HG02763 (cell line): ENCODE results near the gene RPRD1B.

Experiments
- ATAC-seq: cut with Tn5 transposase; IDR thresholded peaks from one replicate; pipeline ENCODE4 v1.9.1; 2021; ENCODE audit warnings: mild to moderate bottlenecking, moderate library complexity; ENCODE audit not compliant: unreplicated experiment

The RPRD1B gene

DNA sequence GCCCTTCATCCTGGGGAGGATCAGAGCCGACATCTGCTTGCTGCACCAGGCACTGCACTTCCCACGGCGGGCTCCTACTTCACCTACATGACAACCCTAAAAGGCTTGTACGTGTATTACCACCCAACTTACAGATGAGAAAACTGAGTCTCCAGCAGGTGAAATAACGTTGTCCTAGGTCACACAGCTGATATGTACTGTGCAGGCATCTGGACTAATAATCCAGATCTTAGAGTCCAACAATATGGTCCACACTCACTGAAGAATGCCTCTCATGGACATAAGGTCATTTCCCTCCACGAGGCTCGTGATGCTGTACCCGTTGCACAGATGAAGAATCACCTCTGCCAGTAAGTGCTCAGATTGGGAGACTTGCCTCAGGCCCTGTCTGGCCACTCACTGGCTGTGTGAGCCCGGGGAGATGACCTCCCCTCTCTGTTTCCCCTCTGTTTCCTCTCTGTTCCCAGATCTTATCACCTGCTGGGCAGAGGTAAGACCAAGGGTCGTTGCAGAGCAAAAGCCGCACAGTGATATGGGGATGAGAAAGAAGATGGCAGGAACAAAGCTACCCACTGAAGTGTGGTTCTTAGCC lies 99.5 kb downstream of the RPRD1B start:
- ATAC-seq = no peak

DNA sequence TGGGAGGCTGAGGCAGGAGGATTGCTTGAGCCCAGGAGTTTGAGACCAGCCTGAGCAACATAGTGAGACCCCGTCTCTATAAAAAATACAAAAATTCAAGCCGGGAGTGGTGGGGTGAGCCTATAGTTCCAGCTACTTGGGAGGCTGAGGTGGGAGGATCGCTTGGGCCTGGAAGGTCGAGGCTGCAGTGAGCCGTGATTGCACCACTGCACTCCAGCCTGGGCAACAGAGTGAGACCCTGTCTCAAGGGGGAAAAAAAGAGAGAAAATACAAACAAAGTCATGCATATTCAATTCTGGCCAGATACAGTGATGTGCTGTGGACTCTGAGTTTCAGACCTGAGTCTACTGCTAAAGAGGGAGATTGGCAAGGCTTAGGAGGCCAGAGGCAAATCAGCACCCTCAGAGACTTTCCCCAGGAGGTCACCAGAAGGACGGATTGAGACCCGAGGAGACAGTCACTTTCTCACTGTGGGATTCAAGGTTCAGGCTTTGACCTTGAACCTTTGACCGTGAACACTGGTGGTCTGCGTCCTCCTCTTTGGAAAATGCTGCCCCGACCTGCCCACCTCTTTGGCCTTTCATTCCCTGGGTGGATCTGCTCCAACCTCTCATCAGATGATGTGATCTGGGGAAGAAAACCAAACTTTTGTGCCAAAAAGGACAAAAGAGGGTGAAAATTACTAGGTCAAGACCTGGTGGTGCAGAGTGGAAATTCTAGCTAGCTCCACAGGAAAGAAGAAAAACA lies 100.3 kb downstream of the RPRD1B start:
- no peak for ATAC-seq

DNA sequence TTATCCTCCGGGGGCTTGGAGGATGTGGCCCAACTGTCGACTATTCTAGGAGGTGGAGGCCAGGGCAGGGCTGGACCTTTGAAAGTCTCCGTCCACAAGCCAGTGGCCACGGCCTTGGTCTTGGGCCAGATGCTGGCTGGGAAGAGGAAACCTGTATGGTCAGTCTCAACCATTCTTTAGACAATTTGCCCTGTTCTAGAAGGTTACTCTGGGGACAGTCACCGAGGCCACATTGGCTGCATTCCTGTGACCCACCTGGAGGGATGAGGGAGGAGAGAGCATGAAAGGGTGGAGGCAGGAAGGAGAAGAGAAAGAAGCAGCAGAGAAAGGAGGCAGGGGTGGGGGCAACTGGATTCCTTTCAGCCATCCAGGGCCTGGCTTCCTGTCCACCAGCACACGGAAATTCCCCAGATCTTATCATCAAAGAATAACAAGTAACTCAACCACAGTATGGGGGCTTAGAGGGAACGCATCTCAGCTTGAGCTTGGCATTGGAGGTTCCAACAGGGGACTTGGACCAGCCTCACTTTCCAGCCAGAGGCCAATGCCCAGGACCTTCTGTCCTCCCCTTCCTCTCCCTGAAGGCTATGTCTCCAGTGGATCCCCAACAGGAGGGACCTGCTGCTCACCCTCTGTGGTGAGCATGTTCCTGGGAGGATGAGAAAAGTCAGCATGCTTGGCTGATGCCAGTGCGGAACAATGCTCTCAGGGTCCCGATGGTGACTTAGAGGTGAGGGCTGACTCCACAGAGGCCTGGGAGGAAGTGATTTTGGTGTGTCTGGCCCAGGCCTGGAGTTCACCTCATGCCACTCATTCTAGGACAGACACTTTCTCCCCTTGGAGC lies 101.1 kb downstream of the RPRD1B start:
- no peak for ATAC-seq

DNA sequence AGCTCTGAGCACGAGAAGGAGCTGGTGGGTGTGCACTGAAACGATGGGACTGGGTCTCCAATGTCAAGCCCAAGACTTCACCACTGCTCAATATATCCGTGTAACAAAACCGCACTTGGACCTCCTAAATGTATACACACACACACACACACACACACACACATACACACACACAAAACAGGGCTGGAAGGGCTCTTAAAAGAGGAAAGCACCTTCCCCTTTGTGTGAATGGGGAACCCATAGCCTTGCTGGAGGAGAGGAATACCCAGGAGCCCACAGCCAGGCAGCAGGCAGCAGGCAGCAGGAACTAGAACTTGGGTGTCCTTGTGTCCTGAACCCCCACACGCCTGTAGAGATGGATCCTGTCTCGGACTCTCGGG lies 101.7 kb downstream of the RPRD1B start:
- ATAC-seq = no peak

DNA sequence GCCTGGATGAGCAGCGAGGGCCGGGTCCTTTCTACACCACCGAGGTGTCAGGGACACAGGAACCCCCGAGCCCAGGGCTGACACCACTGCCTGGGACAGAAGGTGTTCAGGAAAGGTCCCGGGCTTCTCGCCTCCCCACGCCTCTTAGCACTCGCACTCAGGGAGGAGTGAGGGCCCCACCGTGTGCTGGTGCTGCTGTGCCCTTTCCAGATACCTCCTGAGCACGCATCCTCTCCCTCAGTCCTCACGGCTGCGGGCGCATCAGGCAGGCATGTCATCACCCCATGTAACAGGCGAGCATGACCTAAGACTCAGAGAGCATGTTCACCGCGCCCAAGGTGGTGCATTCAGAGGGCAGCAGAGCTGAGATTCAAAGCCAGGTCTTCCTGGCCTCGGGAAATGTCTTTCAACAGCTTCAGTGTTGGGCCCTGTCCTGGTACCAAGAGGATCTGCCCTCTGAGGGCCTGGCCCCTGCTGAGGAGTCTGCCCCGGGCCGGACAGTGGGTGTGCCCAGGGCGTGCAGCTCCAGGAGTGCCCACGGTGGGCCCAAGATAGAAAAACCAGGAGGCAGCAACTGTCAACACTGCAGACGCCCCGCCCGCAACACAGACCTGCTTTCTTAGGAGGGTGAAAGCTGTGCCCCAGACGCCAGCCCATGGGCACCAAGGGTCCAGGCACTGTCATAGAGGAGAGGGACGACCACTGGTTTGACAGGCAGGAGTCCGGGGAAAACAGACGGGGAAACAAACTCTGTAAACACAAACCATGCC lies 102.3 kb downstream of the RPRD1B start:
- no peak for ATAC-seq

DNA sequence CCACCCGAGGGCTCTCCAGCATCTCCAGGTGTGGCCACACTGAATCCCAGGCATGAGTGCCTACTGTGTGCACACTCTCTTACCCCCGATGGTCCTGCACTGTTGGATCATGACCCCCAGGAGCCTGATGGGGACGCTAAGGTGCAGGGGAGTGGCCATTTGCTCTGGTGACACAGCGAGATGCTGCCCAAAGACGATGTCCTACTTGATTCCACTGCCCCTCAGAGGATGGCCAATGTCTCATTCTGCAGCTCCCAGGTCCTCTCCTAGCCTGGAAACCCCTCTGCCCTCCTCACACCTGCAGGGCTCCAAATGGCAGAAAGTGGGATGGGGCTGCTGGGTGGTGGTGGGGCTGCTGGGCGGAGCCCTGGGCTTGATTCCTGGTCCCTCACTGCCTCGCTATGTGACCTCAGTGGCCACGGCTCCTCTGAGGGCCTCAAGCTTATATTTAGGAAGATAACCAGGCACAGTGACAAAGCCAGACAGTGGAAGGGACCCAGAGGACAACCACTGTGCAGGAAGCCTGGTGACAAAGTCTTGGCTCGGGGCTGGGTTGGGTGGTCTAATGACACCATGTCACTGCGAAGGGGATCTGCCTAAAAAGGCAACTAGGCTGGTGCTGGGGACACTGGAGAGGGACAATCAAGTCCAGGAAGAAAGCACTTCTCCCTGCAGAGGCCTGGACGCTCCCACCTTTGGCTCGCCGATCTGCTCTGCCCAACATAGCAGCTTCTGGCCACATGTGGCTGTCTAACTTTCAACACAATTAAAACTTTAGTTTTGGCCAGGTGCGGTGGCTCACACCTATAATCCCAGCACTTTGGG lies 103.1 kb downstream of the RPRD1B start:
- ATAC-seq = no peak

DNA sequence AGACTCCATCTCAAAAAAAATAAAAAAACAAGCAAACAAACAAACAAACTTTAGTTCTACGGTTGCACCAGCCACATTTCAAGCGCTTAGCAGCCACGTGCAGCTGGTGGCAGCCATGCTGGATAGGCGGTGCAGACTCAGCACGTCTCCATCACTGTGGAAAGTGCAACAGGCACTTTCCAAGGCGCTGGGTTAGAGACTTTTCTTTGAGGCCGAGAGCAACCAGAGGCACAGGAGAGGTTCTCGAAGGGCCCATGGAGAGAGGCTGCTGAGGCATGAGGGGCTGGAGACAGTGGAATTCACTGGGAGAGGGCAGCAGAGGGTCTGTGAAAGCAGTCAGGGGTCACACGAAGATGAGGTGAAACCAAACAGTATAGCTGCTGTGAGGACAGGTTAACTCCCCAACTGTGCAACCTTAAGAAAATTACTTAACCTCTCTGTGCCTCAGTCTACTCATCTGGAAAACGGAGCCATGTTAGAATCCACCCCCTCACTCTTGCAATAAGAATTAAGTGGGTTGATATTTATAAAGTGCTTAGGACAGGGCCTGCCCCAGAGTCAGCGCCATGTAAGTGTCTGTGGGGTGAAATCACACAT lies 104.0 kb downstream of the RPRD1B start:
- ATAC-seq = no peak

DNA sequence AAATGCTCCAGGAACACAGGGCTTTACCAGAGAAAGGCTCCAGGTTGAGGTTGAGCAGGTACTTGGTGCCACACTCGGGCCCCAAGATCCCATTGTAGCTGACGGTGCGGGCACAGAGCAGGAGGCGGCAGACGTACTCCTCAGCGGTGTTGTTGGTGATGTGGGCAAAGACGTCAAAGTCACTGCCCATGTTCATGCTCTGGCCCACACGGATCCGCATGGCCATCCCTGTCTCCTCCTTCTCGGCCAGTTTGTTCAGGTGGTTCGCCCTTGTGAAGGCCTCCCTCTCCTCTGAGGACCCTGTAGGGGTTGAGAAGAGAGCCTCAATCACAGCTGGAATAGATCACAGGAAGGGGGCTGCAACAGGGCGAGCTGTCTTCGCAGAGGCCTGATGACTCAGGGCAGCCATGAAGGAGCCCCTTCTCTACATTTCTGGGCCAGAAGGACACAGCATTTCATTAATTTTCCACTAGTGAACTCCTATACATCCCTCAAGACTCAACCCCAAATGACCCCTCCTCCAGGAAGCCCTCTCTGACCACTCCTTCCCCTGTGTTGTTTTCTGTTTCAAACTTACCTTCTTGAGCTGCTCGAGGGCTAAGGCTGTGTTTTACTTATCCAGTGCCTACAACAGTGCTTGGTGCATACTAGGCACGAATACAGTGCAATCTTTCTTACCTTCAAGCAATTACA lies 104.7 kb downstream of the RPRD1B start:
- ATAC-seq = no peak

DNA sequence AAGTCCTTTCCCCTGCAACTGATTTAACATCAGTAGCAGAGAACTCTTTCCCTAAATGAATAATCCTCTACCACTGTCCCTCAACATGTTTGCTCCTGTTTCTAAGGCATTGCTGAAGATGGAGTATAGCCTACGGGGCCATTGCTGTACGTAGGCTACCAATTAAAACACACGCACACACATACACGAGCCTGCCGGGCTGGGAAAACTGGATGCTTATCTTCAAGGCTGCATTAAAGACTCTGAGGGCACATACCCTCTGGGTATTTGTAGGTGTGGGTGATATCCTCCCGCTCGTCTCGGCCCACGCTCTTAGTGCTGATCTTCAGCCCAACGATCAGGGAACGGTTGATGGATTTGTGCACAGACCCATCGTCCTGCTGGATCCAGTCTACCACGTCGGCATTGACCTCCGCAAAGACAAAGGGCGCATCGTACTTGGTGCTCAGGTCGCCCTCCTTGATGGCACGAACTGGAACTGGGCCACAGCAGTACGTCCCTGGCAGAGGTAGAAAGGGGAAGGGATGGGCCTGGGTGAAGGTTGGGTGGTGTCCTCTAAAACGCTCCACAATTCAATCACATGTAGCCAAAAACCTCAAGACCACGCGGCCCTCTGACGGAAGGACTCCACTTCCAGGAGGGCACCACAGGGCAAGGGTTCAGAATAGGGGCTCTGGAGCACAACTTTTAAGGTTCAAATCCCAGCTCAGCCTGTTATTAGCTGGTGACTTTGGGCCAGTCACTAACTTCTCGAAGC lies 105.8 kb downstream of the RPRD1B start:
- ATAC-seq = no peak

DNA sequence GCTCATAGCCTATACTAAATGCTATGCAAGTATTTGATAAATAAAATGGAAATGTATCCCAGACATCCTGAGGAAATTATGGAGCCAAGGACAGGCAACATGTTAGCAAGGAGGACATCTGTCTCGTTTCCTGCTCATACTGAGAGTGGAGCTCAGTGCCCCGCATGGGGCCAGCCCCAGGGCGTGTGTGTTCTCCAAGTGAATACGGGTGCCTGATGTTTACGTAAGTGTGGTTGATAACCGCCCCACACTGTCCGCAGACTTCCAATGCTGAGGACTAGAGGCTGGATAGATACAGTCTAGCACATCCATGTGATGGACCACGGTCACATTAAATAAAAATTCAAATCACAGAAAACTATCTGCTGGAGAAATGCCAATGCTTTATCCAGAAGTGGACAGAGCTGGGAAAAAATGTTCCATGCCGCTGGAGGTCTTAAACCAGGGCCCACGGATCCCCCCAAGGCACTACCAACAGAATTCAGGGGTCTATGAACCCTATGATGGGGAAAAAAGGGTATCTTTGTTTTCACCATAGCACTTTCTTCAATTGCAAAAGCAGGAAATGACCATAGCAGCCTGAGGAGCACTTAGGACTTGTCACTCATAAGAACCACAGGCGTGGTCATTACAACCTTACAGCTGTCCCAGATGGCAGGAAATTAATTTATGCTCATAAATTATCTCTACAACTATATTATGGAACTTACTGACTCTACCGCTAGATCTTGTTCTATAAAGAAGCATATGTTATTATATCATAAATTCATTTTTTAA lies 106.6 kb downstream of the RPRD1B start:
- ATAC-seq = no peak

DNA sequence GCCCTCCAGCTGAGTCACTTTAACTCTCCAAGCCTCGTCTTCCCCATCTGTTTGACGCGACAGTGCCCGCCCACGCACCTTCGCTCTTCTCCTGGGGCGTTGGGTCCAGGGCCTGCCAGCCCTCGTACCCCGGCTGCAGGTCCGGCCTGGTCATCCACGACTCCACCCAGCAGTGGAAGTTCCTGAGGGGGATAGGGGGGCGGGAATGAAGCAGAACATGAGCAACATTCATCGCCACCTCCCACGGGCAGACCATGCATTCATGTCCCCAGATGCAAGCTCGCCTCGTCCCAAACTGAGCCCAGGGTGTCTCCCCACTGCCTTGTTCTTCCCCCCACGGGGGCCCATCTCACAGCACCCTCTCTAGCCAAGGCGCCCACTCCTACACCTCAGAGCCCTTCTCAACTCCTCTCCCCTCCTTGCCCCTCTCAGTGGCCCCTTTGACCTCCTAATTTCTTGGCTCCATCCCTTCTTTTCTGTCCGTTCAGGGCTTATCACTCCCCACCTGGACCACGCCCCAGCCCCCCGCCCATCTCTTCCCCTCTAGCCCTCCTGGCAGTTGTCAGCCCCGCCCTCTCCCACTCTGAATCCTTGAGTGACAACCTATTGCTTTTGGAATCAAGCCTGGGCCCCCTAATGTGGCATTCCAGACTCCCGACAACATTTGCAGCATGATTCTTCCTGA lies 107.8 kb downstream of the RPRD1B start:
- no peak for ATAC-seq
